Omental fat pad (tissue), 4 donors: ENCODE results near the gene PBOV1. TPM values are rescaled to one million over a fixed set of nuclear protein-coding genes. Genes with fewer than 3 reads are reported as not detected.

Experiments
- ATAC-seq: fragments of 150-250 bp; one replicate; pipeline ENCODE4 v1.9.1; 2016; ENCODE audit warnings: mild to moderate bottlenecking, moderate library complexity; ENCODE audit not compliant: low FRiP score
- DNase-seq: peaks from one replicate; pipeline ENCODE4 v3.0.0-alpha.2; 2019; ENCODE audit warnings: low spot score
- total RNA-seq, 4 donors: library from RNA; depleted of rRNA; stranded (reverse); fragments of >200 nt; gene quantifications; one replicate each; pipeline ENCODE4 v1.1.0, GENCODE V29; 2016
- TF ChIP-seq, protein P1 (sequence below), 3 donors: fragments of 450-650 bp; IDR thresholded peaks; one replicate each; pipeline ENCODE4 v1.5.1; 2016 to 2017; ENCODE audit warnings: antibody characterized with exemption in 3 of 3, mild to moderate bottlenecking in 3 of 3, moderate library complexity in 2 of 3

The PBOV1 gene
- total RNA-seq = not detected

GRCh38 chr6:138218449-138218848 is at the start of gene PBOV1:
Gene PBOV1, minus strand, starts transcription at chr6:138218491. Its CDS starts 96 bp downstream, at chr6:138218395.
- TF ChIP-seq, protein P1, sequence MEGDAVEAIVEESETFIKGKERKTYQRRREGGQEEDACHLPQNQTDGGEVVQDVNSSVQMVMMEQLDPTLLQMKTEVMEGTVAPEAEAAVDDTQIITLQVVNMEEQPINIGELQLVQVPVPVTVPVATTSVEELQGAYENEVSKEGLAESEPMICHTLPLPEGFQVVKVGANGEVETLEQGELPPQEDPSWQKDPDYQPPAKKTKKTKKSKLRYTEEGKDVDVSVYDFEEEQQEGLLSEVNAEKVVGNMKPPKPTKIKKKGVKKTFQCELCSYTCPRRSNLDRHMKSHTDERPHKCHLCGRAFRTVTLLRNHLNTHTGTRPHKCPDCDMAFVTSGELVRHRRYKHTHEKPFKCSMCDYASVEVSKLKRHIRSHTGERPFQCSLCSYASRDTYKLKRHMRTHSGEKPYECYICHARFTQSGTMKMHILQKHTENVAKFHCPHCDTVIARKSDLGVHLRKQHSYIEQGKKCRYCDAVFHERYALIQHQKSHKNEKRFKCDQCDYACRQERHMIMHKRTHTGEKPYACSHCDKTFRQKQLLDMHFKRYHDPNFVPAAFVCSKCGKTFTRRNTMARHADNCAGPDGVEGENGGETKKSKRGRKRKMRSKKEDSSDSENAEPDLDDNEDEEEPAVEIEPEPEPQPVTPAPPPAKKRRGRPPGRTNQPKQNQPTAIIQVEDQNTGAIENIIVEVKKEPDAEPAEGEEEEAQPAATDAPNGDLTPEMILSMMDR (IDR thresholded peaks at IDR 0.05) = no peak
- DNase-seq (no peak), ATAC-seq (no peak)

DNA sequence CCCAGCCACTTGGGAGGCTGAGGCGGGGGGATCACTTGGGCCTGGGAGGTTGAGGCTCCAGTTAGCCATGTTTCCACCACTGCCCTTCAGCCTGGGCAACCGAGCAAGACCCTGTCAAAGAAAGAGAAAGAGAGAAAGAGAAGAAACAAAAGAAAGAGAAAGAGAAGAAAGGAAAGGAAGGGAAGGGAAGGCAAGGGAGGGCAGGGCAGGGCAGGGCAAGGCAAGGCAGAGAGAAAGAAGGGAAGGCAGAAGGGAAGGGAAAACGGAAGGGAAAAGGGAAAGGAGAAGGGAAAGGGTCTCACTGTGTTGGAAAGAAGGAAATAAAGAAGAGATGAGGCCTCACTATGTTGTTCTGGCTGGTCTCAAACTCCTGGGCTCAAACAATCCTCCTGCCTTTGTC is 47.8 kb upstream of the PBOV1 start:
- TF ChIP-seq, protein P1 (IDR thresholded peaks at IDR 0.05) = no peak
- ATAC-seq (no peak), DNase-seq (no peak)

DNA sequence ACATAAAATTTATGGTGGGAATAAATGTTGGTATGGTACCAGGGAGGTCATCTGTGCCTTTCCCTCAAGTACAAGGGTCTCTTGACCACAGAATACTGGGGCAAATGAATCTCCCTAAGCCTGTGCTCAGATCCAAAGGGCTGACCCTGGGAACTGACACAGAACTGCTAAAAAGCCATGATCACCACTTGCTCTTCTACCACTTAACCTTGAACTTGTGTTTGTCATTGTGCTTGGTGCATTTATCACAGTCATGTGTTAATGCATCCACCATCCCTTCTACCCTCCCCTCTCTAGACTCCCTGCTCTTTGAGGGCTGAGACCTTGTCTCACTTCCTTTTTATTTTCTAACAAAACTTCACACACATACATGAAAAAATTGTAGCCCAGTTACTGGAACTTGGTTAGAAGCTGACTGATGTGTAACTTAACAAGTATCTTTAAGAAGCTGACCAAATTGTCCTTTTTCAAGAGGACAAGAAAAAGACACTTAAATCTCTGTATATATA is 46.1 kb upstream of the PBOV1 start:
- TF ChIP-seq, protein P1 (IDR thresholded peaks at IDR 0.05) = no peak
- DNase-seq (no peak), ATAC-seq (no peak)

- ATAC-seq (no peak), DNase-seq (no peak)
- TF ChIP-seq, protein P1 (IDR thresholded peaks at IDR 0.05) = no peak
Measured at GRCh38 chr6:138263963-138264362, 45.7 kb upstream of the PBOV1 start.

GRCh38 chr6:138261116-138261780 is 43.0 kb upstream of the PBOV1 start:
- no peak for DNase-seq
- no peak for ATAC-seq

GRCh38 chr6:138258991-138259390 is 40.7 kb upstream of the PBOV1 start:
- ATAC-seq (no peak), DNase-seq (no peak)
- TF ChIP-seq, protein P1 (IDR thresholded peaks at IDR 0.05) = no peak

More at GRCh38 chr6:138261116-138261780, 43.0 kb upstream of the PBOV1 start:
- TF ChIP-seq, protein P1 (IDR thresholded peaks at IDR 0.05) = no peak

DNA sequence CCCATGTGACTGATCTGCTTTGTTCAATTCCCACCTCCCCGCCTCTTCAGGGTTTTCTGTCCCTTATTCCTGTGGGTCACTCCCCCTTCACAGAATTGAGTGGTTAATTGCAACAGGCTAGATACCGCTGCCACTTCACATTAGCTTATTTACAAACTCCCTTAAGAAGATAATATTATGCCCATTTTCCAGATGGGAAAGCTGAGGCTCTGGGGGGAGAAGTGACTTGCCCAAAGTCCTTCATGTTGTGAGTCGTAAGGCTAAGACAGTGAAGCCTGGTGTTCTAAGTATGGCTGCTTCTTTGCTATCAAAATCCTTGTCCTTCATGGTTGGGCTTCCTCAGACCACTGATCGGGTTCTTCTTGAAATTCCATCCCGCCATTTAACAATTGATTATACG is 39.9 kb upstream of the PBOV1 start:
- ATAC-seq (no peak), DNase-seq (no peak)
- TF ChIP-seq, protein P1 (IDR thresholded peaks at IDR 0.05) = no peak
